ENCODE results near the gene BPIFB6. TPM values are rescaled to one million over a fixed set of nuclear protein-coding genes. Genes with fewer than 3 reads are reported as not detected.

BPIFB6 gene
- total RNA-seq, 1 donor: not detected

DNA sequence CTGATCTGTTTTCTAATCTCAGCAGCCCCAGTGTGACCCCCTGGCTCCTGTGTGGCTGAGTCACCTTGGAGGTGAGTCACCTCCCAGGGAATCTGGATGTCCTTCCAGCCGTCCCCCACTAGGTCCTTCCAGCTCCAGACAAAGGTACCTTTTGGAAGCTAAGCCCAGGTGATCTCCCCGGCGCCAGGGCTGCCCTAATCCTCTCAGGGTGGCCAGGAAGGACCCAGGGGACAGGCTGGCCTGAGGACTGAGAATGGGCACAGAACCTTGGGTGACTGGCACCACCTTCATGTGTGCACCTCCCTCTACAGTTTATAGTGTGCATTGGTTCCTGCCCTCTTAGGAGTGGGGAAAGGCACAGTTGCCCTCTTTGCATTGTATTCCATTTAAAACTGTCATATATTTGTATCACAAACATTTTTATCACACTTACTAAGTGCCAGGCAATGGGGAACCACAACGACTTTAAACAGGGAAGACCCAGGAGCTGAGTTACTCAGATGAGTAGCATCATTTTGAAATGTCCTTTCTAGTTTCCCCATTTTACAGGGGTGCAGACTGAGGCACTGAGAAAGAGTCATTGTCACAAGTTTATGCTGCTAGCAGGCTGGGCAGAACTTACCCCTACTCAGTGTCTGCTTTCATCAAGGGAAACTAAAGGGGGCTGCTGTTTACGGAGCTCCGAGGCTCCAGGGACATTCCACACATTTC is 45.4 kb downstream of the BPIFB6 start:
- DNase-seq (ENCODE audit: low read depth): no peak
- TF ChIP-seq, protein P1, sequence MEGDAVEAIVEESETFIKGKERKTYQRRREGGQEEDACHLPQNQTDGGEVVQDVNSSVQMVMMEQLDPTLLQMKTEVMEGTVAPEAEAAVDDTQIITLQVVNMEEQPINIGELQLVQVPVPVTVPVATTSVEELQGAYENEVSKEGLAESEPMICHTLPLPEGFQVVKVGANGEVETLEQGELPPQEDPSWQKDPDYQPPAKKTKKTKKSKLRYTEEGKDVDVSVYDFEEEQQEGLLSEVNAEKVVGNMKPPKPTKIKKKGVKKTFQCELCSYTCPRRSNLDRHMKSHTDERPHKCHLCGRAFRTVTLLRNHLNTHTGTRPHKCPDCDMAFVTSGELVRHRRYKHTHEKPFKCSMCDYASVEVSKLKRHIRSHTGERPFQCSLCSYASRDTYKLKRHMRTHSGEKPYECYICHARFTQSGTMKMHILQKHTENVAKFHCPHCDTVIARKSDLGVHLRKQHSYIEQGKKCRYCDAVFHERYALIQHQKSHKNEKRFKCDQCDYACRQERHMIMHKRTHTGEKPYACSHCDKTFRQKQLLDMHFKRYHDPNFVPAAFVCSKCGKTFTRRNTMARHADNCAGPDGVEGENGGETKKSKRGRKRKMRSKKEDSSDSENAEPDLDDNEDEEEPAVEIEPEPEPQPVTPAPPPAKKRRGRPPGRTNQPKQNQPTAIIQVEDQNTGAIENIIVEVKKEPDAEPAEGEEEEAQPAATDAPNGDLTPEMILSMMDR (IDR thresholded peaks at IDR 0.05; ENCODE audit: insufficient read depth, low read depth, low read length): peak; percentile 18
- H3K4me3 ChIP-seq (ENCODE audit: low read depth, low read length): no peak overlapping the region

DNA sequence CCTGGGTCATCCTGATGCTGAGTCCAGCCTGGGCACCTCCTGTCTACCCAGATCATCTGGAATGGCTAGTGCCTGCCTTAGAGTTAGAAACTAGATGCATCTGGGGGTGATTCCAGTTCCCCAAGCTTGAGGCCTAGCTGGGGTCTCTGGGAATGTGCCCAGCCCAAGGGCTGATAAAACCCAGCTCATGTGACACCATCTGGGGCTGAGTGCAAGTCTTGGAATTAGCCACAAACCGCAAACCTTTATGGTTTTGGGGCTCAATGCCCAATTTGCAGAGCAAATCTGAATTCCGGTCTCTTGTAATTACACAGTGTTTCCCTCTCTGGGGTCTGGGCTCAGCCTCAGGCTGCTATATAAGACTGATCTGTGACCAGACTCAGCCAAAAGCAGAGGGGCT is 47.8 kb downstream of the BPIFB6 start, which contains the start of gene BPIFB4:
TSS of gene BPIFB4 (plus strand) at position 385 of the 400 bp plus-strand sequence. CDS start 1,884 bp downstream, outside the sequence.
- H3K4me3 ChIP-seq (ENCODE audit: low read depth, low read length): no peak within 1 kb of the TSS
- peak; percentile 24 for DNase-seq (ENCODE audit: low read depth)
- TF ChIP-seq, protein P1 (IDR thresholded peaks at IDR 0.05; ENCODE audit: insufficient read depth, low read depth, low read length): no peak

DNA sequence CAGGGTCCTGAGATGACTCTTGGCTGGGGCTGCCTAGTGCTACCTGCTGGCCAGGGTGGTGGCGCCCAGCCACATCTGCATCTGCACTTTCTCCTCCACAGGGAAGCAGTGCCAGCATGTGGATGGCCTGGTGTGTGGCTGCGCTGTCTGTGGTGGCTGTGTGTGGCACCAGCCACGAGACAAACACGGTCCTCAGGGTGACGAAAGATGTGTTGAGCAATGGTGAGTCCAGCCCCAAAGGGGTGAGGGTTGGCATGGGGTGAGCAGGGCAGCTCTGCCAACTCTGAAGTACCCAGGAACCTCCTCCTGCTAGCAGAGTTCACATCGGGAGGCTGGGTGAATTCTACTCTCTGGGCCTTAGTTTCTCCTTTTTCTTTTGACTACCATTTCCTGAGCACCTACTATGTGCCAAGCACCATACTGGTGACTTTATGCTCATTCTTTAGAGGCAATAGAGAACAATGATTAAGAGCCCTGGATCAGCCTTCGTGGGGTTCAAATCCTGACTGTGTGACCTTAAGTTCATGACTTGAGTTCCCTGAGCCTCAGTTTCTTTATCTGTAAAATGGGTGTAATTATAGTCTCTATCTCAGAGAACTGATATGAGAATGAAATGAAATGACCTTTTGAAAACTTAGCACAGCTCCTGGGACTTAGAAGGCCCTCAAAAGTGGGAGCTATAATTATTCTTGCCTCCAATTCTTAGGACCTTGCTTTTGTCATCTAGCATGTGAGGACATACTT is 50.1 kb downstream of the BPIFB6 start:
- H3K4me3 ChIP-seq (ENCODE audit: low read depth, low read length): no peak overlapping the region
- DNase-seq (ENCODE audit: low read depth): no peak
- TF ChIP-seq, protein P1 (IDR thresholded peaks at IDR 0.05; ENCODE audit: insufficient read depth, low read depth, low read length): no peak

DNA sequence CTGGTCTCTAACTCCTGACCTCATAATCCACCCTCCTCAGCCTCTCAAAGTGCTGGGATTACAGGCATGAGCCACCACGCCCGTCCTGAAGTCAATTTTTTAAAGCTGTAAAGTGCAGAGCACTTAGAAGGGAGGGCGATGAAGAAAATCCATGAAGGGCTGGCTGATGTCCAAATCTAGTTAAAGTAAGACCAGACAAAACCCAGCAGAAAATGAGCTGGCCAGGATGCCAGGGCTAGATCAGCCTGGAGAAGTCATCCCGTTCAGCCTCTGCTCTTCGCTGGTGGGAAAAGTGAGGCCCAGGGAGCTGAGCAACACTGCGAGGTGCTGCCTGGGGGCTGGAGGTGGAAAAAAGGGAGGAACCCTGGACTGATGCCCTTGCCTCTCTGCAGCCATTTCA is 51.1 kb downstream of the BPIFB6 start:
- no peak overlapping the region for H3K4me3 ChIP-seq (ENCODE audit: low read depth, low read length)
- no peak for DNase-seq (ENCODE audit: low read depth)
- TF ChIP-seq, protein P1 (IDR thresholded peaks at IDR 0.05; ENCODE audit: insufficient read depth, low read depth, low read length): no peak

DNA sequence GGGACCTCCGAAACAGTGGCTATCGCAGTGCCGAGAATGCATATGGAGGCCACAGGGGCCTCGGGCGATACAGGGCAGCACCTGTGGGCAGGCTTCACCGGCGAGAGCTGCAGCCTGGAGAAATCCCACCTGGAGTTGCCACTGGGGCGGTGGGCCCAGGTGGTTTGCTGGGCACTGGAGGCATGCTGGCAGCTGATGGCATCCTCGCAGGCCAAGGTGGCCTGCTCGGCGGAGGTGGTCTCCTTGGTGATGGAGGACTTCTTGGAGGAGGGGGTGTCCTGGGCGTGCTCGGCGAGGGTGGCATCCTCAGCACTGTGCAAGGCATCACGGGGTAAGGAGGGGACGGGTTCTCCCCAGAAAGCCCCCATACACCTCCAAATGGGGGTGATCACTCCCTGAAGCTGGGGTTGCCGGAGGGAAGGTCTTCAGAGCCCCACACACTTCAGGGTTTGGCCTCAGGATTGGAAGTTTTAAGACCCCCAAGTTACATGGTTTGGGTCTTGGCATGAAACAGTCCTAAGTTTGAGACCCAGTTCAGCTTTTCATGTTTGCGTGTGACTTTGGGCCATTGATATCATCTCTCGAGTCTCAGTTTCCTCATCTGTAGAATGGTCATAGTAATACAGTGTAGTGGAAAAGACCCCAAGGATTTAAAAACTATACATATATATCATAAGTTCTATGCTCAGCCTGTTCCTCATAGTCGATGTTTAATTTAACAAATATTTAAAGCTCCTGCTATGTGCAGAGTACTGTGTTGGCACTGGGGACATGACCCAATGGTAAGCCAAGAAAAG is 52.3 kb downstream of the BPIFB6 start:
- TF ChIP-seq, protein P1 (IDR thresholded peaks at IDR 0.05; ENCODE audit: insufficient read depth, low read depth, low read length): no peak
- DNase-seq (ENCODE audit: low read depth): no peak
- no peak overlapping the region for H3K4me3 ChIP-seq (ENCODE audit: low read depth, low read length)

DNA sequence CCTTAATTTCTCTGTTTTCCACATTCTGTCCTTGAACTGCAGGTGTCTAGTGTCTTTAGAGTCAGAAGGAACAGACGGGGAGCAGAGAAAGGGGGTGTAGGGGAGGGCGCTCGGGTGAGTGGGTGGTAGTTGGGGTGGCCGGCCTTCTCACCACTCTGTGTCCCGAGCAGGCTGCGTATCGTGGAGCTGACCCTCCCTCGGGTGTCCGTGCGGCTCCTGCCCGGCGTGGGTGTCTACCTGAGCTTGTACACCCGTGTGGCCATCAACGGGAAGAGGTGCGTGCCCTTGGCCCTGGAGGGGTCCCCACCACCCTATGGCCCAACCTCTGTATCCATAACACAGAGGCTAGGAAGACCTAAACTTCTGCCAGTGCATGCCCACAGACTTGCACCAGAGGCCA is 53.3 kb downstream of the BPIFB6 start:
- H3K4me3 ChIP-seq (ENCODE audit: low read depth, low read length): no peak overlapping the region
- DNase-seq (ENCODE audit: low read depth): no peak
- TF ChIP-seq, protein P1 (IDR thresholded peaks at IDR 0.05; ENCODE audit: insufficient read depth, low read depth, low read length): no peak
